ENCODE data around the gene HES2.

GRCh38 chr1:6410248-6410893 lies 9.3 kb downstream of the HES2 start:
- TF ChIP-seq CTCF (IDR thresholded peaks at IDR 0.05) (no peak), POLR2A (IDR thresholded peaks at IDR 0.05) (no peak), POLR2AphosphoS5 (IDR thresholded peaks at IDR 0.05) (no peak)

Data from breast epithelium (tissue), 3 donors.